K562 (cell line): ENCODE measurements around the gene TPSAB1. TPM values are rescaled to one million over a fixed set of nuclear protein-coding genes. Genes with fewer than 3 reads are reported as not detected.

Source experiments
- ATAC-seq: fragments of 200-7000 bp; cut with Tn5 transposase; 3 replicates; pipeline ENCODE4 v1.9.1; 2020; ENCODE audit warnings: moderate library complexity
- BruUV-seq: library from RNA; stranded (reverse); fragments of 400-500 nt; replicated peaks from 2 replicates; lab custom pipeline; 2021; lab: Mats Ljungman, UMichigan
- CTCF ChIA-PET: fragments of 300-600 bp; formaldehyde crosslinking; extraction: SDS; loops from one replicate; lab custom pipeline; 2021; ENCODE audit warnings: low intra/inter-chr PET ratio; lab: Yijun Ruan, JAX
- POLR2A ChIA-PET: fragments of 300-600, 350-650 bp; sonication (Branson Sonifier 250); formaldehyde crosslinking; extraction: SDS; loops from one replicate; lab custom pipeline; 2021; ENCODE audit warnings: antibody characterized with exemption, inconsistent platforms; lab: Yijun Ruan, JAX
- DNase-seq, 4 experiments: peaks; one replicate each; pipeline versions ENCODE4 v3.0.0 to v3.0.0-alpha.2; 2011 to 2018; ENCODE audit warnings: low spot score in 3 of 4, mixed read lengths in 3 of 4; ENCODE audit errors: extremely low read depth in 1 of 4
- FAIRE-seq: peaks from 2 replicates; lab custom pipeline; 2011; peaks lifted over from hg19 to GRCh38; lab: Jason Lieb, UNC
- H2AFZ ChIP-seq: 2 replicates; pipeline ENCODE4 v1.6.0; 2011; ENCODE audit warnings: low read depth, low read length, control low read depth, inconsistent platforms
- H3K27ac ChIP-seq: fragments of 200-600 bp; 3 replicates; pipeline ENCODE4 v1.8.0; 2011; ENCODE audit warnings: low read depth, mild to moderate bottlenecking, control low read depth, inconsistent platforms, low read length, moderate library complexity, mixed read lengths; ENCODE audit errors: extremely low read depth
- H3K27me3 ChIP-seq, 2 experiments: fragments of 300-600 bp in 1 of 2; 2 replicates in 1 of 2; 3 replicates in 1 of 2; pipeline versions ENCODE4 v1.6.0 to v1.8.0; 2011; ENCODE audit warnings: inconsistent platforms in 2 of 2, low read length in 2 of 2, mild to moderate bottlenecking in 1 of 2, mixed read lengths in 1 of 2, moderate library complexity in 1 of 2; ENCODE audit not compliant: control insufficient read depth in 2 of 2, insufficient read depth in 2 of 2
- H3K36me3 ChIP-seq: fragments of 300-600 bp; 3 replicates; pipeline ENCODE4 v1.8.0; 2011; ENCODE audit warnings: mild to moderate bottlenecking, low read length, inconsistent platforms; ENCODE audit not compliant: control insufficient read depth, insufficient read depth
- H3K4me1 ChIP-seq, 2 experiments: fragments of 200-600 bp in 1 of 2; replicated peaks in 1 of 2; 2 replicates in 1 of 2; 3 replicates in 1 of 2; pipeline versions ENCODE4 v1.5.1 to v1.8.0; 2011; ENCODE audit warnings: inconsistent platforms in 2 of 2, low read length in 2 of 2, mild to moderate bottlenecking in 1 of 2, mixed read lengths in 1 of 2, moderate library complexity in 1 of 2; ENCODE audit not compliant: control insufficient read depth in 2 of 2, insufficient read depth in 2 of 2
- H3K4me2 ChIP-seq: 2 replicates; pipeline ENCODE4 v1.6.1; 2011; ENCODE audit warnings: low read length, control low read depth, inconsistent platforms, mixed read lengths; ENCODE audit not compliant: insufficient read depth
- H3K4me3 ChIP-seq: fragments of 200-600 bp; sonication (generic), shearing (Covaris generic); 2 replicates; pipeline ENCODE4 v1.5.1; 2016; ENCODE audit warnings: control low read depth, inconsistent platforms
- H3K79me2 ChIP-seq: fragments of 200-600 bp; 3 replicates; pipeline ENCODE4 v1.8.0; 2011; ENCODE audit warnings: low read length, inconsistent platforms; ENCODE audit not compliant: control insufficient read depth, insufficient read depth
- H3K9ac ChIP-seq, 2 experiments: 2 replicates each; pipeline versions ENCODE4 v1.6.0 to v1.6.1; 2011; ENCODE audit warnings: low read depth in 2 of 2, low read length in 2 of 2, control low read depth in 1 of 2, inconsistent platforms in 1 of 2, mild to moderate bottlenecking in 1 of 2, mixed read lengths in 1 of 2; ENCODE audit not compliant: insufficient read depth in 1 of 2
- H3K9me1 ChIP-seq: one replicate; pipeline ENCODE4 v1.6.0; 2011; ENCODE audit warnings: inconsistent platforms, mild to moderate bottlenecking, low read length, moderate library complexity; ENCODE audit not compliant: control insufficient read depth, insufficient read depth
- H3K9me3 ChIP-seq: replicated peaks from 2 replicates; pipeline ENCODE4 v1.5.1; 2011; ENCODE audit warnings: low read depth, low read length, inconsistent platforms; ENCODE audit not compliant: control insufficient read depth, insufficient read depth
- H4K20me1 ChIP-seq: replicated peaks from 2 replicates; pipeline ENCODE4 v1.6.1; 2011; ENCODE audit warnings: low read length, inconsistent platforms, mixed read lengths; ENCODE audit not compliant: control insufficient read depth, insufficient read depth
- CREB1 ChIP-seq, 2 experiments: sonication (generic) in 1 of 2; formaldehyde crosslinking in 1 of 2; IDR thresholded peaks; 2 replicates each; pipeline versions ENCODE4 v1.6.1 to v1.8.0; 2012 to 2022; ENCODE audit warnings: inconsistent platforms in 1 of 2, mild to moderate bottlenecking in 1 of 2, missing genetic modification reagents in 1 of 2, moderate library complexity in 1 of 2
- KHSRP ChIP-seq: fragments of 450-650 bp; IDR thresholded peaks from 2 replicates; pipeline ENCODE4 v1.6.1; 2017
- PML ChIP-seq: IDR thresholded peaks from 2 replicates; pipeline ENCODE4 v1.6.1; 2012; ENCODE audit warnings: low read length, inconsistent platforms
- PRPF4 ChIP-seq: fragments of 200-400 bp; formaldehyde crosslinking; IDR thresholded peaks from one replicate; pipeline ENCODE4 v1.6.1; 2017; ENCODE audit warnings: low read length, low read depth, mild to moderate bottlenecking; ENCODE audit not compliant: insufficient read depth, poor library complexity, severe bottlenecking
- ZNF124 ChIP-seq: sonication (generic); formaldehyde crosslinking; IDR thresholded peaks from 2 replicates; pipeline ENCODE4 v1.8.1; 2022; ENCODE audit warnings: missing genetic modification reagents
- ZNF354B ChIP-seq: fragments of 250-450 bp; sonication (Bioruptor Pico); IDR thresholded peaks from 2 replicates; pipeline ENCODE4 v1.4.0; 2020
- WGBS: fragments of 100-300 bp; shearing (Covaris generic); methylation state at CpG from one replicate; pipeline ENCODE4 v1.1.6; 2016; ENCODE audit warnings: low coverage, mixed read lengths; ENCODE audit not compliant: insufficient coverage; ENCODE audit errors: missing lambda C conversion rate; 5-methylcytosine and 5-hydroxymethylcytosine counted together
- in situ Hi-C: fragments of 300-500 bp; cut with MboI; formaldehyde crosslinking; loops from 4 replicates; pipeline ENCODE4 v1.15.0; 2018; ENCODE audit warnings: inconsistent platforms, mixed read lengths
- intact Hi-C: fragments of 100-400 bp; cut with micrococcal nuclease; formaldehyde crosslinking; loops from 2 replicates; pipeline ENCODE4 v1.14.2; 2022
- polyA plus RNA-seq, 8 experiments: library from polyadenylated mRNA; depleted of rRNA in 4 of 8; stranded (reverse) in 5 of 8; unstranded in 3 of 8; fragments of >200 nt; fragmentation: Nextera tagmentation in 2 of 8; fragmentation: Illumina TruSeq in 1 of 8; extraction: Ambion mirVana in 2 of 8; extraction: Trizol in 1 of 8; gene quantifications; 2 replicates each; pipeline versions ENCODE4 v1.2.1 to v1.2.3, GENCODE V29; 2011 to 2014; ENCODE audit warnings: inconsistent platforms in 1 of 8, missing spikeins in 1 of 8
- total RNA-seq, 7 experiments: library from RNA; depleted of rRNA in 6 of 7; stranded (reverse); fragments of >200 nt in 6 of 7; fragmentation: Illumina TruSeq in 2 of 7; extraction: Trizol in 2 of 7; gene quantifications; 2 replicates each; pipeline versions ENCODE4 v1.2.1 to v1.2.3, GENCODE V29; 2011 to 2021; ENCODE audit warnings: low replicate concordance in 1 of 7

The TPSAB1 gene
- total and polyA plus RNA-seq, 9 of the 15 experiments (the other 6 are each of a cell fraction or from before 2014, with no cell fraction given) = not detected

DNA sequence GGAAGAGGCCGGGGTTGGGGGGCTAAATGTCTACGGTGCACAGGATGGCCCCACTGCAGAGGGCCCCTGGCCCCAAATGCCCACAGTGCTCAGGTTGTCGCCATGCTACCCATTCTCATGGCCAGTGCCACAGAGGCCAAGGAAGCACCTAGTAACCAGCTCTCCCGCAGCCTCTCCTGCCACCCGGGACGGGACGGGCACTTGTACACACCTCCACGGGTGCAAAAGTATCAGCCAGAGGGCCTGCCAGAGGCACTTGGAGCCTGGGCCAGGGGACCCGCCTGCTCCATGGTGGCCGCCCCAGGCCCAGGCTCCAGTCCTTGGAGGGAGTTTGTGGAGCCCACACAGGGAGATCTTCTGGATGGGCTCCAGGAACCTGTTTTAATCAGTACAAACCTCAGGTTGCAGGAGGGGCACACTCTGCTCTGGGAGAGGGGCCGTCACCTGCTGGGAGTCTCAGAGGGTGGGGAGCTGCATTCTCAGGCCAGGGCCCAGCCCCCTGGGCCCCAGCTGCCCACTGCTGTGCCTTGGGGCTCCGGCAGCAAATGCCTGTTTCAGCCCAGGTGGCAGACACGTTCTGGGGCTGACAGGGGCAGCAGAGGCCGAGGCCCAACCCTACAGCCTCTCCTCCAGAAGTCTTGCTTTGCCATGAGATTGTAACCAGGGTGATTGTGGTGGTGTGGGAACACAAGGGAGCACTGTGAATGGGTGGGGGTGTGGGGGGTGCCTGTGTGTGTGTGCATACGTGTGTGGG is 23.3 kb downstream of the TPSAB1 start:
- POLR2A ChIA-PET = no interaction called here
- WGBS = 16% methylated on average over 14 of the region's 15 CpGs
- no peak overlapping the region for H2AFZ ChIP-seq
- H3K9me3 ChIP-seq = peaks cover 7% of the 10 kb centered on the region; the same call in 1 of the 2 replicates
- DNase-seq (no peak), ATAC-seq (no peak), FAIRE-seq (no peak)
- no peaks in the 10 kb centered on the region for H4K20me1 ChIP-seq
- no peak overlapping the region for H3K4me2 ChIP-seq
- TF ChIP-seq PRPF4 = no peak
- TF ChIP-seq ZNF354B (CRISPR knock-in tag) = no peak
- no peak for TF ChIP-seq ZNF124 (CRISPR knock-in tag)
- no peak for TF ChIP-seq KHSRP
- no peak for TF ChIP-seq PML
- TF ChIP-seq CREB1 (IDR thresholded peaks at IDR 0.05) = no peak
- TF ChIP-seq CREB1 (CRISPR knock-in tag; IDR thresholded peaks at IDR 0.05) = no peak
- no peak overlapping the region for H3K4me3 ChIP-seq
- no peaks in the 10 kb centered on the region for H3K79me2 ChIP-seq
- CTCF ChIA-PET = no interaction called here
- H3K36me3 ChIP-seq = no peaks in the 10 kb centered on the region
- intact Hi-C loops = no loop called here
- peaks cover 0 to 42% of the 10 kb centered on the region in 2 experiments; a peak in 2 of 5 replicates for H3K4me1 ChIP-seq
- in situ Hi-C loops = no loop called here
- H3K9ac ChIP-seq = no peak overlapping the region
- peaks cover 22 to 54% of the 10 kb centered on the region in 2 experiments; a peak in 4 of 5 replicates for H3K27me3 ChIP-seq
- BruUV-seq = no TSS peak
- H3K9me1 ChIP-seq = peaks cover 3% of the 10 kb centered on the region
- H3K27ac ChIP-seq = no peak overlapping the region
